Fibroblast of skin of right quadriceps (primary cell): Measurements from ENCODE around the gene APOL2.
A peak's percentile ranks its signal among the peaks of the same experiment; 100 is the strongest.
"Not testable (repeated sequence)": the region's sequence is repeated elsewhere in the genome, so short reads cannot be mapped to it uniquely, and the experiment has no call there.

Experiments used
- DNase-seq: peaks from one replicate; pipeline ENCODE4 v3.0.0-alpha.2; 2013

APOL2 gene

DNA sequence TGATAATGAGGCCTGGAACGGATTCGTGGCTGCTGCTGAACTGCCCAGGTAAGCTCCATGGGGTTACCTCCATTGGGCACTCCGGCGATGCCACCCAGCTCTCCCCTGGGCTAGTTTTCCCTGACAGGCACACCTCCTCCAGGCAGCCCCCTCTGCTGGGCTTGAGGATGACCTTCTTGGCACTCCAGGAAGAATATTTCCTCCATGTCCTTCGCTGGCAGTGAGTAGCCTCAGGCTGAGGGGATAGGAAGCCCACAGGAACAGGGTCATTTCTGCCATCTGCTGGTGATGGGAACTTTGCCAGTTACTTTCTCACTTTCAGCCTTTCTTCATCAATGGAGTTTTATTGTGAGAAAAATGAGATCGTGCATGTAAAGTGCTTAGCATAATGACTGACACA lies 22.3 kb upstream of the APOL2 start:
- DNase-seq = not testable (repeated sequence)

- no peak for DNase-seq
Measured at GRCh38 chr22:36259615-36260300, 20.4 kb upstream of the APOL2 start.

DNA sequence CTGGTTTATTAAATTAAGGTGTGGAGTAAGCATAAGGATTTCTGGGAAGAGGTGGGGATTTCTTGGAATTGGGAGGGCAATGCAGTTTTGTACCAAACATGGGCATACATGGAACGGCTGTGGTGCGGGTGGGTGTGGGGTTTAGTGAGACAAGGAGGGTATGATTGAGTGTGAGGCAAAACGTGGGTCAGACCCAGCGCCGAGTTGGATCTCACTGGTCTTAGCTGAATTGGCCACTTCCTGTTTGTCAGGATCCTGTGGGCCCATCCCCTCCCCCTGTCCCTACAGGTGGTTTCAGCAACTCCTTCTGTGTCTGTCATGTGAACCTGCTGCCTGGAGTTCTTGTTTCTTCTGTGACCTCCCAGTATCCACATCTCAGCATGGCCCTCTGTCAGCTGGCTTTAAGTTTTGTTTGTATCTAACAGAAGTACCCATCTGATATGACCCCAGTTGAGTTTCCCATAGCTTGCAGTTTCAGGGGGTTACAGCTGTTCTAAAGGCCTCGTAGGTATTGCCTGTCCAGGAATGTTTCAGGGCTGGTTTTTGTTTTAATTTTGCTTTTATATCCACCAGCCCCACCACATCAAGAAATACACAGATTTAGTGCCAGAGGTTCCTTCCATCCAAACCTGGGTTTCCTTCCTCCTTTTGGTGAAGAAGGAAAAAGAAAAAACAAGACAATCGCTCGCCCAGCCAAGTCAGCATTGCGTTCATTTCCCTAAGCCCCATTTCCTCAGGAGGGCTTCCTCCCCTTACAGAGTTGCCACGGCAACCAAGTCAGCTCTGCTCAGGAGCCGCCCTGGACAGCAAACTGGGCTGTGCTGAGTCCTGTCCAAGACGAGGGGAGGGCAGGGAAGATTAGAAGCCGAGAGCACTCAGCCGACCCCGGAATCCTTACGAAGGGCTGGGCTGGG lies 19.6 kb upstream of the APOL2 start:
- DNase-seq = peak; percentile 54

- DNase-seq = no peak
Measured at GRCh38 chr22:36257948-36258670, 18.8 kb upstream of the APOL2 start.

- no peak for DNase-seq
Measured at GRCh38 chr22:36257308-36257707, 18.0 kb upstream of the APOL2 start.

GRCh38 chr22:36256478-36256877 lies 17.2 kb upstream of the APOL2 start:
- no peak for DNase-seq

- DNase-seq = not testable (repeated sequence)
Measured at GRCh38 chr22:36255572-36255971, 16.2 kb upstream of the APOL2 start.

DNA sequence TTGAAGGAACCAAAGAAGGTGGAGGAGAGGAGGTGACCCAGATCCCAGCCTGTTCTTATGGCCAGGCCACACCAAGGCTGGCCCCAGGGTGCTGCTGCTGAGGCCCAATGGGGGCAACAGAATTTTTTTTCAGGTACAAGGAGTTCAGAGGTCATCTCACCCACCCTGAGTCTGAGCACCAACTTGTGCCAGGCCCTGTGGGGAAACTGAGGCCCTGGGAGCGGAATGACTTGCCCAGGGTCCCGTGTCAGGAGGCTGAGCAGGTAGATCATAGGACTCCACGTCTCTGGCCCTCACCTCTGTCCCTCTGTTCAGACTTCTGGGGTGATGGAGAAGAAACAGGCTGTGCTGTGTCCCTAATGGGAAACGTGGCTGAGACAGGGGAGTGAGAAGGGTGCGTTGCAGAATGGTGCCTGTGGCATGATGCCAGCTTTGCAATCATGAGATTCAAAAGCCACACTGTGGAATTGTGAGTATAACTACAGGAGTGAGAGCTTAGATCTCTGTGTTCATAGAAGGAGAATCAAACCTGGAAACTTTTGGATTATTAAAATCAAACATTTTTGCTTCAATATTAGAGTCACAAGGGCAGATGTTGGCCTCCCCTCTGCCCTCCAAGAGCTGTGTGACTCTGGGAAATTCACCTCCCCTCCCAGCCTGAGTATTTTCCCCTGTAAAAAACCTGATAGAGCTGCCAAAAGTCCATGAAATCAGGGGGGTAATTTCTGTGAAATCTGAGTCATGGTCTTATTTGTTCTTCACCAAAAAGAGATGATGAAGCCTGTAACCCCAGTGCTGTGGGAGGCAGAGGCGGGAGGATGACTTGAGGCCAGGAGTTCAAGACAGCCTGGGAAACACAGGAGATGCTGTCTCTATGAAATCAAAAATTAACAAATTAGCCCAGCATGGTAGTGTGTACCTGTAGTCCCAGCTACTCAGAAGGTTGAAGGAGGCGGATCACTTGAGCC lies 14.5 kb upstream of the APOL2 start:
- peak; percentile 11 for DNase-seq

DNA sequence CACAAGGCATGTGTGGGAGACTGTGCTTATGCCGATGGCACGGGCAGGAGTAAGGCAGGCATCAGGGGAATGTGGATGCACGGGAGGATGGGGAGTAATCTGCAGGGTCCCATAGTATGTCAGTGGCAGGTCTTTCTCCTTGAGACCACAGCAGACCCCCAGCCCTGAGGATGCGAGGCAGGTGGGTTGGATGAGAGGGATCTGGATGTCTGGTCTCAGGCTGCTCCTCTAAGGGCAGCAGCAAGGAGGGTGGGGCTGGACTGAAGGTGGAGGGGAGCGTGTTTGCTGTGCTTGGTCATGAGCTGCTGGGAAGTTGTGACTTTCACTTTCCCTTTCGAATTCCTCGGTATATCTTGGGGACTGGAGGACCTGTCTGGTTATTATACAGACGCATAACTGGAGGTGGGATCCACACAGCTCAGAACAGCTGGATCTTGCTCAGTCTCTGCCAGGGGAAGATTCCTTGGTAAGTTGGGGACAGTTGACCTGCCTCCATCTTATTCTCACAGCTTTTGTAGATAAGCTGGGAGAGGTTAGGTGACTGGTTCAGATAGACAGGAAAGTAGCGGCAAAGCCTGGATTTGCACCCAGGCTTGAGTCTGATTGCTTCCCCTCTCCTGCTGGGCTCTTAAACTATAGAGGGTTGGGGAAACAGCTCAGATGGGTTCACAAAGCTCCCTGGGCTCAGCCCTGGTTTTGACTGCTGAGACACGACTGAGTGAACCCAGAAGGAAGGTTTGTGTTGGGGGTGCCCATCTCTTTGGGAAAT lies 13.6 kb upstream of the APOL2 start, which contains the start of gene APOL1:
Gene APOL1, plus strand, starts transcription at position 380 of the 769 bp plus-strand sequence. CDS start 1,823 bp downstream, outside the sequence.
- no peak for DNase-seq

DNA sequence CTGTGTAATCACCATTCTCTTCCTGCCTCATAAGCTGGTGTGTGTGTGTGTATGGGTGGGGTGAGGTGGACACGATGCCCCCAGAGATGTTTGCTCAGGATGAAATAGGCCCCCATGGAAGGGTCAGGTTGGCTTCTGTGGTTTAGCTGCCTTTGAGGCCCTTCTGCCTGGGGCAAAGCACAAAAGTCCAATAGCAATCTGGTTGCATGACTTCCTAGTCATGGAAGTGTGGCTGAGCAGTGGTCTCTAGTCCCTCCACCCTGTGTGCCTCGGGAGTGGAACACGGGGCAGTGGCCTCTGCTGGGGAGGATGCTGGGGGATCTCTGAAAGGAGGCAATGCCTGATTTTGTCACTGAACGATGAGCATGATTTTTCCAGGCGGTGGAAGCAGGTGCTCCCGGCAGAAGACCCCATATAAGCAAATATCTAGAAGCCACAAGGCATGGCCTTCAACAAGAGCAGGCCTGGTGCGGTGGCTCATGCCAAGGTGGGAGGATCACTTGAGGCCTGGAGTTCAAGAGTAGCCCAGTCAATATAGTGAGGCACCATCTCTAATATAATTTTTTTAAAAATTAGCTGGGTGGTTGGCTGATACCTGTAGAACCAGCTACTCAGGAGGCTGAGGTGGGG lies 12.8 kb upstream of the APOL2 start:
- not testable (repeated sequence) for DNase-seq

DNA sequence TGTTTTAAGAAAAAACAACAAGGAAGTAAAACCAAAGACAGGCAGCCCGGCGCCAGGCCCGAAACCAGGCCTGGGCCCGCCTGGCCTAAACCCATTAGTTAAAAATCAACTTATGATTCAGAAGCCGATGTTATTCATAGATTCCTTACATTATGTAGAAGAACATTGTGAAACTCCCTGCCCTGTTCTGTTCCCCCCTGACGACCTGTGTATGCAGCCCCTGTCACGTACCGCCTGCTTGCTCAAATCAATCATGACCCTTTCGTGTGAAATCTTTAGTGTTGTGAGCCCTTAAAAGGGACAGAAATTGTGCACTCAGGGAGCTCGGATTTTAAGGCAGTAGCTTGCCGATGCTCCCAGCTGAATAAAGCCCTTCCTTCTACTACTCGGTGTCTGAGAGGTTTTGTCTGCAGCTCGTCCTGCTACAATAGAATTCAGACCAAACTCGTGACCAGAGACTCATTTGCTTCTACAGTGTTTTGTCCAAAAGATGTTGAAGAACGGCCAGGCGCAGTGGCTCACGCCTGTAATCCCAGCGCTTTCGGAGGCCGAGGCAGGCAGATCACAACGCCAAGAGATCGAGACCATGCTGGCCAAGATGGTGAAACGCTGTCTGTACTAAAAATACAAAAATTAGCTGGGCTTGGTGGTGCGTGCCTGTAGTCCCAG lies 11.1 kb upstream of the APOL2 start:
- not testable (repeated sequence) for DNase-seq

- DNase-seq = no peak
Measured at GRCh38 chr22:36249160-36249559, 9.8 kb upstream of the APOL2 start.

DNA sequence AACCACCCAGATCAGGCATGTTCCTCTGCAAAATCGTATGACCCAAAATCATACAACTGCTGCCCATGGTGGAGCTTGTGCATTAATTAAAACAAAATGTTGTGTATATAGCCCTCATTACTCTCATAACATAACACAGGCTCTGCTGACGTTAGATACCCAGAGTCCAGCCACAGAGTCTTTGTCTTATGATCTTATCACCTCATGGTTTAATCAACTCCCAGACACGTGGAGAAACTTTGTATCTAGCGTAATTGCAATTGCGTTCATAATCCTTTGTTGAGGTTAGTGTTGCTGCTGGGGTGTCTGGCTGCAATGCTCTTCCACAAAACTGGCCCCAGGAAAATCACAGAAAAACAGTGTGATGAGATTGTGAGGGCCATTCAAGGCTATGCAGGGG lies 8.6 kb upstream of the APOL2 start:
- no peak for DNase-seq

- DNase-seq = no peak
Measured at GRCh38 chr22:36246718-36247117, 7.4 kb upstream of the APOL2 start.

- no peak for DNase-seq
Measured at GRCh38 chr22:36245805-36246356, 6.6 kb upstream of the APOL2 start.

DNA sequence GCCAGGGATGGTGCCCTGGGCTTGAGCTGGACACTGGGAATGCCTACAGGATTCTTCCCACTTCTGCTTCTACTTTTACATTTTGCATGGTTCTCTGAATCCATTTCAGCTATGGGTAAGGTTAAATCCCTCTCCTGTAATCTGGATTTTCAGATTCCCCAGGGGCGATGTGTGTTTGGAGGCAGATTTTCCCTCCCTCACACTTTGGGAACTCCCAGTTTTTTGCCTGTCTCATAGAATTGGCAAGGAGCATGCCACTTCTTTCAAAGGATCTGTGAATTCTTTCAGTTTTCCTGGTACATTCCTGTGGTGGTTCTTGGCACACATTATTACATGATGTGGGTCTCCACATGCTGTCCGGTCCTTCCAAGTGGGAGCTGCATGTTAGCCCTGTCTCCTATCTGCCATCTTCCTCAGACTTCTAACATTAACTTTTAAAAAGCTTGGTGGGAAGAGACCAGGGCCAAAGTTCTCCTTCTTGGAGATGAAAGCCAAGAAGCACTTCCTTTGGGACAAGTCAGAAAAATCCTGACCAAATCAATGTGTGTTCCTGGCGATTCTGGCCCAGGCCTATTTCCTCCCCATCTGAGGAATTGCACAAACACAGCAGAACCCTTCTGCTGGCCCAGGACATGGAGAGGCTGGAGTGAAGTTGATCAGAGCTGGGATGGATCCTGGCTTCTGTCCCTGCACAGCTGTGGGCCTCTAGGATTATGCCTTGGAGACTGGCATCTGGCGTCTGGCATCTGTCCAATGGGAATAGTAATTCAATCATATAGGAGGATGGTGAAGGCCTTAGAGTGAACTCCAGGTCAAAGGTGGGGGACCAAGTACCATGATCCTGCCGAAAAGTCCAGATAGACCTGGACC lies 5.4 kb upstream of the APOL2 start:
- DNase-seq = peak; percentile 67

DNA sequence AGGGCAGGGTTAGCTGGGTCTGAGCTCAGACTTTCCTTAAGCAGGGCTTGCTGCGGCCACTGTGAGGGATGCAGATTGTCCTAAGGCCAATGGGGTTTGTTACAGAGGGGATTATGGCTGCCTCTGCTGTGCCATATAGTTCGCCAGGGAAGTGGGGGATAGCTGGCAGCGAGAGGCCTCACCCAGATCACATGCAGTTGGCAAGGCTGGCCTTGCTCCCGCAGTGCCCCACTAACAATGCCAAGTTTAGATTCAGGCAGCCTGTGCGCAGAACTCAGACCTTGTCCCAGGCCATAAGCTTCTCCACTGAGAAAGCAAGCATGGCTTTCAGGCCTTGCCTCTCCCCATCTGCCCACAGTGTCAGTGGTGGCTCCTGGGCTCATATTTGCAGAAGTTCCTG lies 4.7 kb upstream of the APOL2 start:
- DNase-seq = no peak

- no peak for DNase-seq
Measured at GRCh38 chr22:36239150-36239400, 252 bp downstream of the APOL2 start.
